Measurements from ENCODE around the gene ABCG4.

DNA sequence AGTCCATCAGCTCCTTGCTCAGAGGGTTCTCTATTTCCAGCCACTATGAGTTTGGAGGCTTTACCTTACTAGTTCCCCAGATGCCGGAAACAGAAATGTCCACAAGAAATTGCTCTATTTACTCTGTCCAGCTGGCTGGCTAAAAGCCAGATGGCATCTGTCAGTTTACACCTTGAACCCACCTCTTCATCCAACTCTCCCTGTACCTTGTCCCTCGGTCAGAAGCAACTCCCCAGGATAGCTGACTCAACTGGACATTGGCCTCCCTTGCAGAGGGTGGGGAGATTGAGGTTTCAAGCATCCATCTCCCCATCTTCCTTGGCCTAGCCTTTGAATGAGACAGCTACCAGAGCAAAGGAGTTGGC is 40.0 kb upstream of the ABCG4 start:
- TF ChIP-seq, protein P1, sequence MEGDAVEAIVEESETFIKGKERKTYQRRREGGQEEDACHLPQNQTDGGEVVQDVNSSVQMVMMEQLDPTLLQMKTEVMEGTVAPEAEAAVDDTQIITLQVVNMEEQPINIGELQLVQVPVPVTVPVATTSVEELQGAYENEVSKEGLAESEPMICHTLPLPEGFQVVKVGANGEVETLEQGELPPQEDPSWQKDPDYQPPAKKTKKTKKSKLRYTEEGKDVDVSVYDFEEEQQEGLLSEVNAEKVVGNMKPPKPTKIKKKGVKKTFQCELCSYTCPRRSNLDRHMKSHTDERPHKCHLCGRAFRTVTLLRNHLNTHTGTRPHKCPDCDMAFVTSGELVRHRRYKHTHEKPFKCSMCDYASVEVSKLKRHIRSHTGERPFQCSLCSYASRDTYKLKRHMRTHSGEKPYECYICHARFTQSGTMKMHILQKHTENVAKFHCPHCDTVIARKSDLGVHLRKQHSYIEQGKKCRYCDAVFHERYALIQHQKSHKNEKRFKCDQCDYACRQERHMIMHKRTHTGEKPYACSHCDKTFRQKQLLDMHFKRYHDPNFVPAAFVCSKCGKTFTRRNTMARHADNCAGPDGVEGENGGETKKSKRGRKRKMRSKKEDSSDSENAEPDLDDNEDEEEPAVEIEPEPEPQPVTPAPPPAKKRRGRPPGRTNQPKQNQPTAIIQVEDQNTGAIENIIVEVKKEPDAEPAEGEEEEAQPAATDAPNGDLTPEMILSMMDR (IDR thresholded peaks at IDR 0.05): no peak
- no peak for TF ChIP-seq EZH2 (IDR thresholded peaks at IDR 0.05; ENCODE audit: borderline replicate concordance, insufficient read depth, low read depth, low read length, poor library complexity, severe bottlenecking)
